IMR-90 (cell line): ENCODE measurements around the gene TTC23.
A peak's percentile ranks its signal among the peaks of the same experiment; 100 is the strongest.

Experiments used
- CHD1 ChIP-seq: IDR thresholded peaks from 2 replicates; pipeline ENCODE4 v1.6.1; 2012; ENCODE audit warnings: low read depth, low read length, improper control_type of control experiment
- CTCF ChIP-seq: conservative IDR thresholded peaks from 2 replicates; pipeline ENCODE4 v1.5.1; 2012; ENCODE audit warnings: mild to moderate bottlenecking, low read depth, low read length, improper control_type of control experiment
- FOS ChIP-seq: fragments of 150-350 bp; IDR thresholded peaks from 2 replicates; pipeline ENCODE4 v1.6.1; 2016; ENCODE audit warnings: low read depth, low read length
- NFE2L2 ChIP-seq: fragments of 150-350 bp; IDR thresholded peaks from 2 replicates; pipeline ENCODE4 v1.6.1; 2016; ENCODE audit warnings: low read depth, mild to moderate bottlenecking, low read length
- POLR2A ChIP-seq: IDR thresholded peaks from 2 replicates; pipeline ENCODE4 v1.6.1; 2012; ENCODE audit warnings: mild to moderate bottlenecking, low read depth, low read length
- SMC3 ChIP-seq: fragments of 150-350 bp; IDR thresholded peaks from 2 replicates; pipeline ENCODE4 v1.6.1; 2016; ENCODE audit warnings: low read depth, mild to moderate bottlenecking, antibody characterized with exemption, low read length, moderate library complexity

DNA sequence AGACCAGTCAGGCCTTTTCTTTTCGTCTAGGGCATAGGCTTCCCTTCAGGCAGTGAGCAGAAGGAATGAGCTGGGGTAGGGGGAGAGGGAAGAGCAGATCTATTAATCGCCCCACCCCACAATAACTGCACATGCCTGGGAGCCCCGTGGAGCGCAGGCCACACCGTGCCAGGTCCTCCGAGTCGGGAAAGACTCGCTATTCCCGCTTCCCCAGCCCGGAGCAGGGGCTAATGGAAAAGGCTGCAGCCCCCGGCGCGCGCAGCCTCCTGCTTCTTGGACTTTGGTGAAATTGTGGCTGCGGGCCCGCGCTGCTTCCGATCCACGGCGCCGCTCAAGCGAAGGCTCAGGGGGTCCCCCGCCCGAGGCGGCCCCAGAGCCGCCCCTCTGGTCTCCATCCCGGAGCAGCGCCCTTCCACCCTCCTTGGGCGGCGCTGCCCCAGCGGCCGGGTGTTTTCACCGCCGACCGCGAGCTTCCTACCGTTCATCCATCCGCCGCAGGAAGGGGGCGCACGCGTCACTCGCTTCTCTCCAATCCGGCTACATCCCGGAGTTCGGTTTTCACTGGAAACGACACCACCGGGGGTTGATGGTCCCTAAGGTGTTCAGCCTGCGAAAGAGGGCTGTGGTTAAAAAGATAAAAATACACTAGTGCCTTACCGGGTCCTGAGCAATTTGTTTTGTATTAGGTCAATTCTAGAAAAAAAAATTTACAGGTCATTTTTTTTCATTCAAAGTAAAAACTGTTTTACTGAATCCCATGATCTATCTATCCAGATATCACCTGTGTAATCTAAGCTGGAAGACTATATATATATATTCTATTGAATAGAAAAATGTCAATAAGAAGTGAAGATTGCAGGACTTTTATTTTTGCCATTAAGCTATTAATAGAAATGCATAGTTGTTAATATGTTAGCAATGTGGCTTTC lies 148.9 kb downstream of the TTC23 start:
- TF ChIP-seq CHD1 (no peak), CTCF (peak; percentile 86), POLR2A (no peak), FOS (no peak), NFE2L2 (no peak), SMC3 (peak; percentile 88)
